LNCaP clone FGC (cell line): Measurements from ENCODE around the gene SFSWAP.

Experiments used
- DNase-seq: peaks from one replicate; pipeline ENCODE4 v3.0.0-alpha.2; 2011; ENCODE audit warnings: low read depth
- H3K4me3 ChIP-seq: 2 replicates; pipeline ENCODE4 v1.5.1; 2011; ENCODE audit warnings: mild to moderate bottlenecking, low read depth, low read length, control low read depth
- CTCF ChIP-seq: IDR thresholded peaks from 2 replicates; pipeline ENCODE4 v1.5.1; 2012; ENCODE audit warnings: mild to moderate bottlenecking; ENCODE audit not compliant: control insufficient read depth, insufficient read depth; ENCODE audit errors: extremely low read depth

SFSWAP gene

GRCh38 chr12:131796411-131796736 is 85.5 kb downstream of the SFSWAP start:
- TF ChIP-seq CTCF, result no peak
- DNase-seq, result no peak
- no peak overlapping the region for H3K4me3 ChIP-seq

- TF ChIP-seq CTCF, result no peak
- no peak overlapping the region for H3K4me3 ChIP-seq
- DNase-seq, result no peak
Observed at GRCh38 chr12:131796754-131797587, 86.1 kb downstream of the SFSWAP start.

GRCh38 chr12:131797588-131797934 is 86.7 kb downstream of the SFSWAP start:
- no peak for DNase-seq
- H3K4me3 ChIP-seq, result no peak overlapping the region

GRCh38 chr12:131799195-131799594 is 88.3 kb downstream of the SFSWAP start:
- DNase-seq, result no peak
- no peak for TF ChIP-seq CTCF
- H3K4me3 ChIP-seq, result no peak overlapping the region

More at GRCh38 chr12:131797588-131797934, 86.7 kb downstream of the SFSWAP start:
- no peak for TF ChIP-seq CTCF

GRCh38 chr12:131799828-131800593 is 89.1 kb downstream of the SFSWAP start:
- H3K4me3 ChIP-seq, result no peak overlapping the region
- DNase-seq, result no peak
- no peak for TF ChIP-seq CTCF

- no peak for DNase-seq
- no peak overlapping the region for H3K4me3 ChIP-seq
- no peak for TF ChIP-seq CTCF
Observed at GRCh38 chr12:131800594-131801135, 89.8 kb downstream of the SFSWAP start.
